Liver (tissue), 9 donors: ENCODE data around the gene GRID1. TPM values are rescaled to one million over a fixed set of nuclear protein-coding genes. Genes with fewer than 3 reads are reported as not detected.

ENCODE experiments used
- DNase-seq: peaks from one replicate; pipeline ENCODE4 v3.0.0-alpha.2; 2017; ENCODE audit warnings: low spot score
- H3K27ac ChIP-seq, 2 donors: one replicate each; pipeline ENCODE4 v1.7.0; 2013; ENCODE audit warnings: inconsistent platforms in 2 of 2, low read length in 2 of 2, control low read depth in 1 of 2, low read depth in 1 of 2, mild to moderate bottlenecking in 1 of 2
- H3K27me3 ChIP-seq, 4 donors: one replicate each; pipeline versions ENCODE4 v1.6.1 to v1.7.0; 2013; ENCODE audit warnings: low read length in 3 of 4, inconsistent platforms in 1 of 4, mild to moderate bottlenecking in 1 of 4, moderate library complexity in 1 of 4; ENCODE audit not compliant: control insufficient read depth in 4 of 4, insufficient read depth in 4 of 4
- H3K36me3 ChIP-seq, 4 donors: one replicate each; pipeline versions ENCODE4 v1.6.1 to v1.7.0; 2013; ENCODE audit warnings: low read length in 3 of 4, mild to moderate bottlenecking in 3 of 4, low read depth in 1 of 4, moderate library complexity in 1 of 4; ENCODE audit not compliant: control insufficient read depth in 4 of 4, insufficient read depth in 3 of 4
- H3K4me1 ChIP-seq, 4 donors: one replicate each; pipeline versions ENCODE4 v1.6.1 to v1.7.0; 2013; ENCODE audit warnings: low read length in 3 of 4, mild to moderate bottlenecking in 3 of 4, moderate library complexity in 1 of 4; ENCODE audit not compliant: control insufficient read depth in 4 of 4, insufficient read depth in 4 of 4
- H3K4me3 ChIP-seq, 3 donors: one replicate each; pipeline versions ENCODE4 v1.6.1 to v1.7.0; 2013; ENCODE audit warnings: low read length in 3 of 3, control low read depth in 1 of 3, low read depth in 1 of 3, mild to moderate bottlenecking in 1 of 3
- H3K9ac ChIP-seq, 2 donors: one replicate each; pipeline ENCODE4 v1.7.0; 2013; ENCODE audit warnings: low read length in 2 of 2, mild to moderate bottlenecking in 2 of 2, moderate library complexity in 2 of 2, control low read depth in 1 of 2, low read depth in 1 of 2
- H3K9me3 ChIP-seq, 4 donors: one replicate each; pipeline versions ENCODE4 v1.6.1 to v1.7.0; 2013; ENCODE audit warnings: low read length in 3 of 4; ENCODE audit not compliant: control insufficient read depth in 4 of 4
- EGR1 ChIP-seq, 2 donors: IDR thresholded peaks; 2 replicates each; pipeline ENCODE4 v1.6.1; 2016 to 2018; ENCODE audit warnings: antibody characterized with exemption in 2 of 2, low read depth in 2 of 2
- FOXA1 ChIP-seq: IDR thresholded peaks from 2 replicates; pipeline ENCODE4 v1.6.1; 2016; ENCODE audit warnings: antibody characterized with exemption
- FOXA2 ChIP-seq: IDR thresholded peaks from 2 replicates; pipeline ENCODE4 v1.6.1; 2016; ENCODE audit warnings: antibody characterized with exemption
- GABPA ChIP-seq, 2 donors: IDR thresholded peaks in 1 of 2; conservative IDR thresholded peaks in 1 of 2; 2 replicates each; pipeline ENCODE4 v1.6.1; 2016; ENCODE audit warnings: antibody characterized with exemption in 2 of 2, mild to moderate bottlenecking in 1 of 2, moderate library complexity in 1 of 2
- HNF4A ChIP-seq, 2 donors: conservative IDR thresholded peaks; 2 replicates each; pipeline ENCODE4 v1.6.1; 2016; ENCODE audit warnings: antibody characterized with exemption in 2 of 2, mild to moderate bottlenecking in 2 of 2
- HNF4G ChIP-seq: IDR thresholded peaks from 2 replicates; pipeline ENCODE4 v1.6.1; 2016; ENCODE audit warnings: antibody characterized with exemption
- NR2F2 ChIP-seq: IDR thresholded peaks from 2 replicates; pipeline ENCODE4 v1.6.1; 2016; ENCODE audit warnings: antibody characterized with exemption
- RAD21 ChIP-seq, 2 donors: IDR thresholded peaks; 2 replicates each; pipeline ENCODE4 v1.6.1; 2016; ENCODE audit warnings: antibody characterized with exemption in 2 of 2, mild to moderate bottlenecking in 2 of 2
- RXRA ChIP-seq, 2 donors: IDR thresholded peaks; 2 replicates each; pipeline ENCODE4 v1.6.1; 2017 to 2018; ENCODE audit warnings: antibody characterized with exemption in 2 of 2, mild to moderate bottlenecking in 1 of 2
- SP1 ChIP-seq: IDR thresholded peaks from 2 replicates; pipeline ENCODE4 v1.6.1; 2018; ENCODE audit warnings: antibody characterized with exemption, mild to moderate bottlenecking
- YY1 ChIP-seq: IDR thresholded peaks from 2 replicates; pipeline ENCODE4 v1.6.1; 2016; ENCODE audit warnings: antibody characterized with exemption, mild to moderate bottlenecking
- WGBS: extraction: QIAGEN DNeasy Blood & Tissue Kit; methylation state at CpG from one replicate; pipeline ENCODE4 v1.1.7; 2013; 5-methylcytosine and 5-hydroxymethylcytosine counted together
- polyA plus RNA-seq, 2 donors: library from polyadenylated mRNA; stranded (reverse) in 1 of 2; unstranded in 1 of 2; fragments of 200-250 nt in 1 of 2; fragments of >200 nt in 1 of 2; fragmentation: Nextera tagmentation in 1 of 2; extraction: Ambion mirVana in 1 of 2; gene quantifications; one replicate each; pipeline versions ENCODE4 v1.2.1 to v1.2.3, GENCODE V29; 2013 to 2015
- total RNA-seq, 2 donors: library from RNA; depleted of rRNA; stranded (reverse); fragments of >200 nt; gene quantifications; one replicate each; pipeline ENCODE4 v1.2.3, GENCODE V29; 2014
- TF ChIP-seq, protein P1 (sequence below): IDR thresholded peaks from 2 replicates; pipeline ENCODE4 v1.6.1; 2016; ENCODE audit warnings: antibody characterized with exemption
- TF ChIP-seq, protein P2 (sequence below): IDR thresholded peaks from 2 replicates; pipeline ENCODE4 v1.6.1; 2016; ENCODE audit warnings: antibody characterized with exemption, mild to moderate bottlenecking
- TF ChIP-seq, protein P3 (sequence below): IDR thresholded peaks from 2 replicates; pipeline ENCODE4 v1.6.1; 2016; ENCODE audit warnings: antibody characterized with exemption
- TF ChIP-seq, protein P4 (sequence below): fragments of 150-350 bp; IDR thresholded peaks from 2 replicates; pipeline ENCODE4 v1.5.1; 2017; ENCODE audit warnings: improper control_type of control experiment, low read depth, low read length; ENCODE audit not compliant: missing input control
- donor health status: healthy.
- donor health status: healthy.
- donor health status: healthy.
- donor health status: healthy.
- donor health status: healthy.

Gene GRID1
- total and polyA plus RNA-seq, 4 donors: 0.09 to 0.17 (median 0.14) TPM; not detected in 1

DNA sequence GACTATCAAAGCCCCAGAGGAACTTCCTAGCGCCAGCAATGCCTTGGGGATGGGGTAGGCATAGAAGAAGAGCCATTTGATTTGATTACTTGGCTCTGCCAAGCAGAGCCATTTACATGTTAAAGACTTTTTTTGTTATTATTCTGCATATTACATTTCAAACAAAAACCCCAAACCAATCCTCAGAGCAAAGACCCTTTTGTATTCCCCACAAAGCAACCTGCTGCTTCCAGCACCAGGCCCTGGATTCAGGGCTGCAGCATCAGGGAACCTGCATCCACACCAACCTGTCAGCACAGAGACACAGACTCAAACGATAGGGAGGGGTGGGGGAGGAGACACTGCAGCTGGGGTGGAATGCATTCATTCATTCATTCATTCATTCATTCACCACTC lies 73.2 kb downstream of the GRID1 start:
- WGBS: 47% methylated on average over 2 of the region's 2 CpGs
- Histone ChIP-seq H3K9ac (no peak overlapping the region), H3K27me3 (peaks cover 0 to 3% (median 0%) of the 10 kb centered on the region in 4 donors), H3K27ac (no peak overlapping the region), H3K4me3 (no peak overlapping the region), H3K36me3 (no peaks in the 10 kb centered on the region), H3K4me1 (no peaks in the 10 kb centered on the region), H3K9me3 (no peaks in the 10 kb centered on the region)
- DNase-seq: no peak
- no peak for TF ChIP-seq HNF4G
- no peak for TF ChIP-seq GABPA (IDR thresholded peaks at IDR 0.05 in 1 of 2, conservative IDR thresholded peaks at IDR 0.05 in 1 of 2)
- TF ChIP-seq EGR1 (IDR thresholded peaks at IDR 0.05; ENCODE audit: low read depth in 2 of 2): no peak
- TF ChIP-seq, protein P1, sequence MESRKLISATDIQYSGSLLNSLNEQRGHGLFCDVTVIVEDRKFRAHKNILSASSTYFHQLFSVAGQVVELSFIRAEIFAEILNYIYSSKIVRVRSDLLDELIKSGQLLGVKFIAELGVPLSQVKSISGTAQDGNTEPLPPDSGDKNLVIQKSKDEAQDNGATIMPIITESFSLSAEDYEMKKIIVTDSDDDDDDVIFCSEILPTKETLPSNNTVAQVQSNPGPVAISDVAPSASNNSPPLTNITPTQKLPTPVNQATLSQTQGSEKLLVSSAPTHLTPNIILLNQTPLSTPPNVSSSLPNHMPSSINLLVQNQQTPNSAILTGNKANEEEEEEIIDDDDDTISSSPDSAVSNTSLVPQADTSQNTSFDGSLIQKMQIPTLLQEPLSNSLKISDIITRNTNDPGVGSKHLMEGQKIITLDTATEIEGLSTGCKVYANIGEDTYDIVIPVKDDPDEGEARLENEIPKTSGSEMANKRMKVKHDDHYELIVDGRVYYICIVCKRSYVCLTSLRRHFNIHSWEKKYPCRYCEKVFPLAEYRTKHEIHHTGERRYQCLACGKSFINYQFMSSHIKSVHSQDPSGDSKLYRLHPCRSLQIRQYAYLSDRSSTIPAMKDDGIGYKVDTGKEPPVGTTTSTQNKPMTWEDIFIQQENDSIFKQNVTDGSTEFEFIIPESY: no peak
- TF ChIP-seq YY1: no peak
- no peak for TF ChIP-seq HNF4A (conservative IDR thresholded peaks at IDR 0.05)
- no peak for TF ChIP-seq FOXA2
- TF ChIP-seq, protein P2, sequence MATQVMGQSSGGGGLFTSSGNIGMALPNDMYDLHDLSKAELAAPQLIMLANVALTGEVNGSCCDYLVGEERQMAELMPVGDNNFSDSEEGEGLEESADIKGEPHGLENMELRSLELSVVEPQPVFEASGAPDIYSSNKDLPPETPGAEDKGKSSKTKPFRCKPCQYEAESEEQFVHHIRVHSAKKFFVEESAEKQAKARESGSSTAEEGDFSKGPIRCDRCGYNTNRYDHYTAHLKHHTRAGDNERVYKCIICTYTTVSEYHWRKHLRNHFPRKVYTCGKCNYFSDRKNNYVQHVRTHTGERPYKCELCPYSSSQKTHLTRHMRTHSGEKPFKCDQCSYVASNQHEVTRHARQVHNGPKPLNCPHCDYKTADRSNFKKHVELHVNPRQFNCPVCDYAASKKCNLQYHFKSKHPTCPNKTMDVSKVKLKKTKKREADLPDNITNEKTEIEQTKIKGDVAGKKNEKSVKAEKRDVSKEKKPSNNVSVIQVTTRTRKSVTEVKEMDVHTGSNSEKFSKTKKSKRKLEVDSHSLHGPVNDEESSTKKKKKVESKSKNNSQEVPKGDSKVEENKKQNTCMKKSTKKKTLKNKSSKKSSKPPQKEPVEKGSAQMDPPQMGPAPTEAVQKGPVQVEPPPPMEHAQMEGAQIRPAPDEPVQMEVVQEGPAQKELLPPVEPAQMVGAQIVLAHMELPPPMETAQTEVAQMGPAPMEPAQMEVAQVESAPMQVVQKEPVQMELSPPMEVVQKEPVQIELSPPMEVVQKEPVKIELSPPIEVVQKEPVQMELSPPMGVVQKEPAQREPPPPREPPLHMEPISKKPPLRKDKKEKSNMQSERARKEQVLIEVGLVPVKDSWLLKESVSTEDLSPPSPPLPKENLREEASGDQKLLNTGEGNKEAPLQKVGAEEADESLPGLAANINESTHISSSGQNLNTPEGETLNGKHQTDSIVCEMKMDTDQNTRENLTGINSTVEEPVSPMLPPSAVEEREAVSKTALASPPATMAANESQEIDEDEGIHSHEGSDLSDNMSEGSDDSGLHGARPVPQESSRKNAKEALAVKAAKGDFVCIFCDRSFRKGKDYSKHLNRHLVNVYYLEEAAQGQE: no peak
- TF ChIP-seq, protein P3, sequence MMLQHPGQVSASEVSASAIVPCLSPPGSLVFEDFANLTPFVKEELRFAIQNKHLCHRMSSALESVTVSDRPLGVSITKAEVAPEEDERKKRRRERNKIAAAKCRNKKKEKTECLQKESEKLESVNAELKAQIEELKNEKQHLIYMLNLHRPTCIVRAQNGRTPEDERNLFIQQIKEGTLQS: no peak
- TF ChIP-seq FOXA1: no peak

DNA sequence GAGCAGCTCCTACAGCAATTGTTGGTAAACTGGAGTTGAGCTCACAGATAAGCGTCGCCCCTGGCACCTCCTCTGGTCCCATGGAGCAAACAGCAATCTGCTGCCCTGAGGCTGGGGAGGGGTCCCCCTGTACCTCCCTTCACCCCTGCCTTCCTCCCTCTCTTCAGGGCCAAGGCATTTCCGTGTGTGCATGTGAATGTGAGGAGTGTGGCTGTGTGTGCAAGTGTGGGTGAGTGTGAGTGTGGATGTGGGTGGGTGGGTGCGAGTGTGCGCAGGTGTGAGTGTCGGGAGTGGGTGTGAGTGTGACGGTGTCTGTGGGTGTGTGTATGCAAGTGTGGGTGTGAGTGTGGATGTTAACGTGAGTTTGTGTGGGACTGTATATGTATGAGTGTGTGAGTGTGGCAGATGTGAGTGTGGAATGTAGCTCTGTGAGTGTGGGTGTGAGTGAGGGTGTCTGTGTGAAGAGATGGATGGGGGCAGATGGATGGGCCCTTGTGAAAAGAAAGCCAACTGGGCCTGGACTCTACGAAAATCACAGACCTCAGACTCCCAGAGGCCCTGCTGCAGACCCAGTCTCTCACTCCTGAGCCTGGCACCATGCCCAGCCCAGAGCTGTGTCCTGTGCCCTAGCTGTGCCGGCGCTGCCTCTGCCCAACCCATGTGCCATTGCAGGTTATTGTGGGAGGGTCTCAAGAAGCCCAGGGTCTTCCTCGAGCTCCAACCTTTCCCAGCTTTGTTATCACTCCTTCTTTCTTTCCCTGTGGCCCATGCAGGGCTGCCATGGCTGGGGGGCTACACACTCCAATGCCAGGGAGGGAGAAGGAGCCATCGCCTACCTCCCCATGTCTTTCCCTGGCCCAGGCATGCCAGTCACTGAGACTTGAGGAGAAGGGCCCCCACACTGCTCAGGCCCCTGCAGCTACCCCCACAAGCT lies 73.9 kb downstream of the GRID1 start:
- no peaks in the 10 kb centered on the region for H3K4me1 ChIP-seq
- DNase-seq: no peak
- H3K9ac ChIP-seq: no peak overlapping the region
- H3K27ac ChIP-seq: no peak overlapping the region
- WGBS: 66% methylated on average over 13 of the region's 13 CpGs
- no peaks in the 10 kb centered on the region for H3K36me3 ChIP-seq
- H3K27me3 ChIP-seq: peaks cover 0 to 3% (median 0%) of the 10 kb centered on the region in 4 donors
- no peak overlapping the region for H3K4me3 ChIP-seq
- no peaks in the 10 kb centered on the region for H3K9me3 ChIP-seq
- TF ChIP-seq HNF4G: no peak
- TF ChIP-seq FOXA1: no peak
- no peak for TF ChIP-seq FOXA2
- no peak for TF ChIP-seq GABPA (IDR thresholded peaks at IDR 0.05 in 1 of 2, conservative IDR thresholded peaks at IDR 0.05 in 1 of 2)
- TF ChIP-seq NR2F2: no peak
- TF ChIP-seq, protein P2: no peak
- TF ChIP-seq RAD21 (IDR thresholded peaks at IDR 0.05): no peak
- TF ChIP-seq, protein P3: no peak
- TF ChIP-seq, protein P1: no peak
- TF ChIP-seq HNF4A (conservative IDR thresholded peaks at IDR 0.05): no peak
- TF ChIP-seq SP1: no peak
- TF ChIP-seq EGR1 (IDR thresholded peaks at IDR 0.05; ENCODE audit: low read depth in 2 of 2): no peak
- TF ChIP-seq RXRA (IDR thresholded peaks at IDR 0.05): no peak
- TF ChIP-seq, protein P4, sequence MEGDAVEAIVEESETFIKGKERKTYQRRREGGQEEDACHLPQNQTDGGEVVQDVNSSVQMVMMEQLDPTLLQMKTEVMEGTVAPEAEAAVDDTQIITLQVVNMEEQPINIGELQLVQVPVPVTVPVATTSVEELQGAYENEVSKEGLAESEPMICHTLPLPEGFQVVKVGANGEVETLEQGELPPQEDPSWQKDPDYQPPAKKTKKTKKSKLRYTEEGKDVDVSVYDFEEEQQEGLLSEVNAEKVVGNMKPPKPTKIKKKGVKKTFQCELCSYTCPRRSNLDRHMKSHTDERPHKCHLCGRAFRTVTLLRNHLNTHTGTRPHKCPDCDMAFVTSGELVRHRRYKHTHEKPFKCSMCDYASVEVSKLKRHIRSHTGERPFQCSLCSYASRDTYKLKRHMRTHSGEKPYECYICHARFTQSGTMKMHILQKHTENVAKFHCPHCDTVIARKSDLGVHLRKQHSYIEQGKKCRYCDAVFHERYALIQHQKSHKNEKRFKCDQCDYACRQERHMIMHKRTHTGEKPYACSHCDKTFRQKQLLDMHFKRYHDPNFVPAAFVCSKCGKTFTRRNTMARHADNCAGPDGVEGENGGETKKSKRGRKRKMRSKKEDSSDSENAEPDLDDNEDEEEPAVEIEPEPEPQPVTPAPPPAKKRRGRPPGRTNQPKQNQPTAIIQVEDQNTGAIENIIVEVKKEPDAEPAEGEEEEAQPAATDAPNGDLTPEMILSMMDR: no peak
